ENCODE results near the gene NEURL3. TPM values are rescaled to one million over a fixed set of nuclear protein-coding genes. Genes with fewer than 3 reads are reported as not detected.

The NEURL3 gene
- total and polyA plus RNA-seq, 3 donors from 2014 or later = 0.78 to 1.7 (median 1.3) TPM

- WGBS, 2 donors = 73 to 87% methylated on average over 8 of the region's 8 CpGs
- DNase-seq = no peak
- Histone ChIP-seq H3K36me3 (ENCODE audit: low read depth, missing control alignments) (no peaks in the 10 kb centered on the region), H3K4me3 (no peak overlapping the region), H3K9me3 (no peaks in the 10 kb centered on the region), H3K27me3 (no peaks in the 10 kb centered on the region), H3K27ac (no peak overlapping the region), H3K4me1 (no peaks in the 10 kb centered on the region)
- intact Hi-C loops (cut with DNase I; ENCODE audit: low total_unique reads) = no loop called here
- TF ChIP-seq, protein P1, sequence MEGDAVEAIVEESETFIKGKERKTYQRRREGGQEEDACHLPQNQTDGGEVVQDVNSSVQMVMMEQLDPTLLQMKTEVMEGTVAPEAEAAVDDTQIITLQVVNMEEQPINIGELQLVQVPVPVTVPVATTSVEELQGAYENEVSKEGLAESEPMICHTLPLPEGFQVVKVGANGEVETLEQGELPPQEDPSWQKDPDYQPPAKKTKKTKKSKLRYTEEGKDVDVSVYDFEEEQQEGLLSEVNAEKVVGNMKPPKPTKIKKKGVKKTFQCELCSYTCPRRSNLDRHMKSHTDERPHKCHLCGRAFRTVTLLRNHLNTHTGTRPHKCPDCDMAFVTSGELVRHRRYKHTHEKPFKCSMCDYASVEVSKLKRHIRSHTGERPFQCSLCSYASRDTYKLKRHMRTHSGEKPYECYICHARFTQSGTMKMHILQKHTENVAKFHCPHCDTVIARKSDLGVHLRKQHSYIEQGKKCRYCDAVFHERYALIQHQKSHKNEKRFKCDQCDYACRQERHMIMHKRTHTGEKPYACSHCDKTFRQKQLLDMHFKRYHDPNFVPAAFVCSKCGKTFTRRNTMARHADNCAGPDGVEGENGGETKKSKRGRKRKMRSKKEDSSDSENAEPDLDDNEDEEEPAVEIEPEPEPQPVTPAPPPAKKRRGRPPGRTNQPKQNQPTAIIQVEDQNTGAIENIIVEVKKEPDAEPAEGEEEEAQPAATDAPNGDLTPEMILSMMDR (IDR thresholded peaks at IDR 0.05) = no peak
- no peak for TF ChIP-seq POLR2A (IDR thresholded peaks at IDR 0.05)
These were observed 41.6 kb upstream of the NEURL3 start for GRCh38 chr2:96546797-96547196.

- DNase-seq = no peak
- TF ChIP-seq POLR2A (IDR thresholded peaks at IDR 0.05) = no peak
- TF ChIP-seq, protein P1 (IDR thresholded peaks at IDR 0.05) = no peak
- Histone ChIP-seq H3K27me3 (no peaks in the 10 kb centered on the region), H3K36me3 (ENCODE audit: low read depth, missing control alignments) (no peaks in the 10 kb centered on the region), H3K9me3 (no peaks in the 10 kb centered on the region), H3K4me1 (no peaks in the 10 kb centered on the region), H3K4me3 (no peak overlapping the region), H3K27ac (no peak overlapping the region)
- intact Hi-C loops (cut with DNase I; ENCODE audit: low total_unique reads) = no loop called here
- 91 to 94% methylated on average over 3 to 5 of the region's 5 CpGs for whole genome bisulfite sequencing, 2 donors
These were observed 41.2 kb upstream of the NEURL3 start for GRCh38 chr2:96546321-96546720.

DNA sequence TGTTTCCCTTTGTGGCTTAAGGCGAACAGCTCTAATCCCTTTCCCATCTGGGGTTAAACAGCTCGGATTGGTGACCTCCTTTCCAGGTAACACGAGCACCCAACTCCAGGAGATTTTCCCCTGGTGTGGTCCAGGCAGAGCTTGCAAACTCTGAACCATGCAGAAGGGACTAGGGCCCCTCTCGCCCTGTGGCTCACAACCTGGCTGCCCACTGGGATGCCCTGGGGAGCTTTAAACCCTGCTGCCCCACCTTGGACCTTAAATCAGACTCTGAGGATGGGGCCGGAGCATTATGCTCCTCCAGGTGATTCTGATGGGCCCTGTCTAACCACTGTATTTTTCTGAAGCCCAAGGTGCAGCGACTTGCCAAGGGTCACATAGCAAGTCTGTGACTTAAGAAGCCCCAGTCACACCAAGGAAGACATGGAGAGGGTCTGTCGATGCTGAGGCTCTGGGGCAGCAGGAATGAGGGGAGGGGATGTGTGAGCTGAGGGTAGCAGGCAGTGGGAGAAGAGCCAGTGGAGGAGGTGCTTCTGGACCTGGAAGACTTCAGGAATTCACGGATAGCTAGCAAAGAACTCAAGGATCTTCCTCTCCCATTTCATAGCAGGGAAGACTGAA is 37.3 kb upstream of the NEURL3 start:
- Histone ChIP-seq H3K9me3 (no peaks in the 10 kb centered on the region), H3K4me3 (no peak overlapping the region), H3K27ac (no peak overlapping the region), H3K4me1 (peaks cover 20% of the 10 kb centered on the region), H3K36me3 (ENCODE audit: low read depth, missing control alignments) (no peaks in the 10 kb centered on the region), H3K27me3 (no peaks in the 10 kb centered on the region)
- 90 to 95% methylated on average over 7 to 8 of the region's 8 CpGs for WGBS, 2 donors
- intact Hi-C loops (cut with DNase I; ENCODE audit: low total_unique reads) = no loop called here
- no peak for TF ChIP-seq POLR2A (IDR thresholded peaks at IDR 0.05)
- TF ChIP-seq, protein P1 (IDR thresholded peaks at IDR 0.05) = no peak
- DNase-seq = no peak

DNA sequence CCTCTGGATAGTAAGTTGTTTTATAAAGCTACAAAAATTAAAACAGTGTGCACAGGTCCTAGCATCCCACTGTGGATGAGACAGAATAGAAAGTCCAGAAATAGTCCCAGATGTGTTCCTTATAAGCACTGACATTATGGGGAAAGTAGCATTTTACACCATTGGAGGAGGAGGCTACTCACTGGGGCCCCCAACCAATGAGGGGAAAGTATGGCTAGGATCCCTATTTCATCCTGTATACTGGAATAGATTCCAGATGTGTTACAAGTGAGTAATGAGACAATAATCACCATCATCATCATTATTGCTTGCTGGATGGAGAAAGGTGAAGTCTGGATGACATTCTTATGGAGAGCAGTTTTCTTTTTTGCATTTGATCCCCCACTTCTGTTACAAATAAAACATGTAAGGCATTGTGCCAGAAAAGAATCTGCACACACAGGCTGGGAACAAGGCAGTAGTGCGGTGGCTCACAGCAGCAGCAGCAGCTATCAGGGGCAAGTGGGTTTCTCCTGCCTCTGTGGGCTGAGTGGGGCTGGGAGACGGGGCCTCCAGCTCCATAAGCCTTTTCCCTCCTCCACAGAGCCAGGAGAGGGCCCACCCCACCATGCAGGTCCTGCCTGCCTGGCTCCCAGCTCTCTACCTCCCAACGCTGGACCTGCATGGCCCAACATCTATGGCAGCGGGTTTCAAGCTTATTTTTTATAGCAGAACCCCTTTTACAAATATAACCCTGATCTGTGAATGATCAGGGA is 36.4 kb upstream of the NEURL3 start:
- Histone ChIP-seq H3K4me1 (peaks cover 20% of the 10 kb centered on the region), H3K4me3 (no peak overlapping the region), H3K27me3 (no peaks in the 10 kb centered on the region), H3K27ac (no peak overlapping the region), H3K9me3 (no peaks in the 10 kb centered on the region), H3K36me3 (ENCODE audit: low read depth, missing control alignments) (no peaks in the 10 kb centered on the region)
- DNase-seq = no peak
- WGBS, 2 donors = 78 to 86% methylated on average over 4 of the region's 4 CpGs
- intact Hi-C loops (cut with DNase I; ENCODE audit: low total_unique reads) = no loop called here
- TF ChIP-seq POLR2A (IDR thresholded peaks at IDR 0.05) = no peak
- TF ChIP-seq, protein P1 (IDR thresholded peaks at IDR 0.05) = no peak

All from testis (tissue), 3 donors.